ENCODE data around the gene LUC7L3. TPM values are rescaled to one million over a fixed set of nuclear protein-coding genes. Genes with fewer than 3 reads are reported as not detected.

LUC7L3 gene
- total RNA-seq, 1 donor from 2014 or later, result 222 TPM

GRCh38 chr17:50774225-50774803 lies 54.9 kb downstream of the LUC7L3 start:
- H3K36me3 Mint-ChIP-seq (ENCODE audit: unreplicated experiment), result no peaks in the 10 kb centered on the region
- no peak overlapping the region for H3K4me3 Mint-ChIP-seq (ENCODE audit: unreplicated experiment)
- H3K4me1 Mint-ChIP-seq (ENCODE audit: low read depth, unreplicated experiment), result no peaks in the 10 kb centered on the region
- H3K27ac Mint-ChIP-seq (ENCODE audit: unreplicated experiment), result no peak overlapping the region
- peaks cover 4% of the 10 kb centered on the region for H3K9me3 Mint-ChIP-seq (ENCODE audit: unreplicated experiment)
- TF ChIP-seq CTCF (IDR thresholded peaks at IDR 0.05; ENCODE audit: partially characterized antibody, unreplicated experiment), result no peak
- DNase-seq, result no peak
- H3K27me3 Mint-ChIP-seq (ENCODE audit: unreplicated experiment), result no peaks in the 10 kb centered on the region

- H3K4me3 Mint-ChIP-seq (ENCODE audit: unreplicated experiment), result no peak overlapping the region
- no peaks in the 10 kb centered on the region for H3K36me3 Mint-ChIP-seq (ENCODE audit: unreplicated experiment)
- DNase-seq, result no peak
- H3K27ac Mint-ChIP-seq (ENCODE audit: unreplicated experiment), result no peak overlapping the region
- no peaks in the 10 kb centered on the region for H3K4me1 Mint-ChIP-seq (ENCODE audit: low read depth, unreplicated experiment)
- H3K27me3 Mint-ChIP-seq (ENCODE audit: unreplicated experiment), result no peaks in the 10 kb centered on the region
- no peak for TF ChIP-seq CTCF (IDR thresholded peaks at IDR 0.05; ENCODE audit: partially characterized antibody, unreplicated experiment)
- peaks cover 2% of the 10 kb centered on the region for H3K9me3 Mint-ChIP-seq (ENCODE audit: unreplicated experiment)
Observed at GRCh38 chr17:50775926-50776325, 56.5 kb downstream of the LUC7L3 start.

GRCh38 chr17:50778471-50778870 lies 59.1 kb downstream of the LUC7L3 start:
- TF ChIP-seq CTCF (IDR thresholded peaks at IDR 0.05; ENCODE audit: partially characterized antibody, unreplicated experiment), result no peak
- Mint-ChIP-seq H3K9me3 (ENCODE audit: unreplicated experiment) (no peaks in the 10 kb centered on the region), H3K36me3 (ENCODE audit: unreplicated experiment) (no peaks in the 10 kb centered on the region), H3K4me1 (ENCODE audit: low read depth, unreplicated experiment) (no peaks in the 10 kb centered on the region), H3K27me3 (ENCODE audit: unreplicated experiment) (no peaks in the 10 kb centered on the region), H3K4me3 (ENCODE audit: unreplicated experiment) (no peak overlapping the region), H3K27ac (ENCODE audit: unreplicated experiment) (no peak overlapping the region)
- DNase-seq, result no peak

- H3K4me3 Mint-ChIP-seq (ENCODE audit: unreplicated experiment), result no peak overlapping the region
- no peak for TF ChIP-seq CTCF (IDR thresholded peaks at IDR 0.05; ENCODE audit: partially characterized antibody, unreplicated experiment)
- H3K36me3 Mint-ChIP-seq (ENCODE audit: unreplicated experiment), result no peaks in the 10 kb centered on the region
- H3K27me3 Mint-ChIP-seq (ENCODE audit: unreplicated experiment), result peaks cover 2% of the 10 kb centered on the region
- no peaks in the 10 kb centered on the region for H3K4me1 Mint-ChIP-seq (ENCODE audit: low read depth, unreplicated experiment)
- H3K27ac Mint-ChIP-seq (ENCODE audit: unreplicated experiment), result no peak overlapping the region
- DNase-seq, result no peak
- no peaks in the 10 kb centered on the region for H3K9me3 Mint-ChIP-seq (ENCODE audit: unreplicated experiment)
Observed at GRCh38 chr17:50778988-50779387, 59.6 kb downstream of the LUC7L3 start.

- no peaks in the 10 kb centered on the region for H3K9me3 Mint-ChIP-seq (ENCODE audit: unreplicated experiment)
- H3K27ac Mint-ChIP-seq (ENCODE audit: unreplicated experiment), result no peak overlapping the region
- H3K27me3 Mint-ChIP-seq (ENCODE audit: unreplicated experiment), result peaks cover 2% of the 10 kb centered on the region
- no peak for DNase-seq
- TF ChIP-seq CTCF (IDR thresholded peaks at IDR 0.05; ENCODE audit: partially characterized antibody, unreplicated experiment), result no peak
- H3K36me3 Mint-ChIP-seq (ENCODE audit: unreplicated experiment), result no peaks in the 10 kb centered on the region
- no peaks in the 10 kb centered on the region for H3K4me1 Mint-ChIP-seq (ENCODE audit: low read depth, unreplicated experiment)
- H3K4me3 Mint-ChIP-seq (ENCODE audit: unreplicated experiment), result no peak overlapping the region
Observed at GRCh38 chr17:50779747-50780353, 60.4 kb downstream of the LUC7L3 start.
